Skeletal muscle satellite cell (primary cell): Measurements from ENCODE around the gene ALK.

Experiments
- H3K27me3 ChIP-seq: 2 replicates; pipeline ENCODE4 v1.7.0; 2013; ENCODE audit warnings: low read length; ENCODE audit not compliant: control insufficient read depth, insufficient read depth
- H3K36me3 ChIP-seq: 2 replicates; pipeline ENCODE4 v1.7.0; 2013; ENCODE audit warnings: mild to moderate bottlenecking, control low read depth, low read length; ENCODE audit not compliant: insufficient read depth
- H3K4me1 ChIP-seq: 2 replicates; pipeline ENCODE4 v1.7.0; 2013; ENCODE audit warnings: low read length; ENCODE audit not compliant: control insufficient read depth, insufficient read depth
- H3K4me2 ChIP-seq: 2 replicates; pipeline ENCODE4 v1.7.0; 2013; ENCODE audit warnings: mild to moderate bottlenecking, low read length
- H3K4me3 ChIP-seq: 2 replicates; pipeline ENCODE4 v1.7.0; 2013; ENCODE audit warnings: low read length
- H3K9ac ChIP-seq: 2 replicates; pipeline ENCODE4 v1.7.0; 2013; ENCODE audit warnings: mild to moderate bottlenecking, low read depth, low read length, moderate library complexity
- H3K9me3 ChIP-seq: replicated peaks from 2 replicates; pipeline ENCODE4 v1.7.0; 2013; ENCODE audit warnings: mild to moderate bottlenecking, control low read depth, low read length

Gene ALK

DNA sequence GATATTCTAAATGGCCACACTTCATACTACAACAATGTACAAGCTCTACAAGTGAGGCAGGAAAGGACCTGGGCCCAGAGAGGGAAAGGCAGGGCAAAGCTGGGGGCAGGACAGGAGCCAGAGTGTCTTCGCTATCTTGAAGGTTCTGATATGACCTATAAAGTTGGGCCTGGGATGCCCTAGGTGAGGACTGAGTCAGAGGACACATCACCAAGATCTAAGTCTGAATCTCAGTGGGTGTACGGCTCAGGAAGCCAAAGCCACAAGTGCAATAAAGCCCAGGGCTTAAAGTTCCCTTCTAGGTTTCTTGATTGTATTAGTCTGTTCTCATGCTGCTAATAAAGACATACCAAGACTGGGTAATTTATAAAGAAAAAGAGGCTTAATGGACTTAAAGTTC, 219.1 kb downstream of the ALK start:
- Histone ChIP-seq H3K27me3 (no peaks in the 10 kb centered on the region), H3K4me2 (no peak overlapping the region), H3K36me3 (no peaks in the 10 kb centered on the region), H3K9me3 (no peaks in the 10 kb centered on the region), H3K4me1 (peaks cover 9% of the 10 kb centered on the region), H3K9ac (no peak overlapping the region), H3K4me3 (no peak overlapping the region)

DNA sequence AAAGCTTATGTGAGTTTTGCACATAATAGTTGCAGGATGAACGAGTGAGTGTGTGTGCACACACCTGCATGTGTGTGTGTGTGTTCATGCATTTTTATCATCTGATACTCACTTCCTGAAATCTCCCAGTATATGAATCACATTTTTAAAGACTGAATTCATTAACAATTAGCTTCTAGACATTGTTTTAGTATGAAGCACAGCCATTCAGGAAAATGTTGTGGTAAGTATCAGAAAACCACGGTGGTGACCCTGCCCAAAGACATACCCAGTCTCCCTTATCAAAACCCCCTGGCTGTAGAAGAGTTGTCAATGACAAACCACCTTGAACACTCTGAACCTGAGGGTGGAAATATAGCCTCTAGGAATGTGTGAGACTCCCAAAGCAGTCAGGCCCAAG, 220.8 kb downstream of the ALK start:
- no peak overlapping the region for H3K4me3 ChIP-seq
- H3K36me3 ChIP-seq: no peaks in the 10 kb centered on the region
- no peaks in the 10 kb centered on the region for H3K27me3 ChIP-seq
- no peak overlapping the region for H3K9ac ChIP-seq
- H3K4me1 ChIP-seq: peaks cover 9% of the 10 kb centered on the region
- H3K9me3 ChIP-seq: no peaks in the 10 kb centered on the region
- no peak overlapping the region for H3K4me2 ChIP-seq

DNA sequence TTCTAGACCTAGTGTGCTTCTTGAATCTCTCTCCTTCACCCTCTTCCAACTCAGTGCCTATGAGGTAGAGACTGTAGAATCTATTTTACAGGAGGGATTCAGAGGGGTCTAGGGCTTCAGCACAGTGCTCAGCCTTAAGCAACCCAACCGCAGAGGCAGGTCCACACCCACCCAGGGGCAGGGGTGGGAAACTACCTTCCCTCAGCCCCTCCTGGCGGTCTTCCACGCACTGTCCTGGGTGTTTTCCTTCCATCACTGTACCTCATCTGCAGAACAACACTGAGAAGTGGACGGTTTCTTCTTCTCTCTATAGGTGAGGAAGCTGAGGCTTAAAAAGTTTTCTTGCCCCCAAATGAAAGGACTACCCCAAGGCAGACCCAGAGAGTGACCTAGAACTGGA, 222.3 kb downstream of the ALK start:
- Histone ChIP-seq H3K4me1 (peaks cover 9% of the 10 kb centered on the region), H3K27me3 (no peaks in the 10 kb centered on the region), H3K36me3 (no peaks in the 10 kb centered on the region), H3K9me3 (no peaks in the 10 kb centered on the region), H3K4me2 (no peak overlapping the region), H3K9ac (no peak overlapping the region), H3K4me3 (no peak overlapping the region)

GRCh38 chr2:29698216-29698615, 223.2 kb downstream of the ALK start:
- H3K9ac ChIP-seq: no peak overlapping the region
- H3K36me3 ChIP-seq: no peaks in the 10 kb centered on the region
- H3K4me2 ChIP-seq: no peak overlapping the region
- peaks cover 9% of the 10 kb centered on the region for H3K4me1 ChIP-seq
- H3K9me3 ChIP-seq: no peaks in the 10 kb centered on the region
- H3K27me3 ChIP-seq: no peaks in the 10 kb centered on the region
- H3K4me3 ChIP-seq: no peak overlapping the region

DNA sequence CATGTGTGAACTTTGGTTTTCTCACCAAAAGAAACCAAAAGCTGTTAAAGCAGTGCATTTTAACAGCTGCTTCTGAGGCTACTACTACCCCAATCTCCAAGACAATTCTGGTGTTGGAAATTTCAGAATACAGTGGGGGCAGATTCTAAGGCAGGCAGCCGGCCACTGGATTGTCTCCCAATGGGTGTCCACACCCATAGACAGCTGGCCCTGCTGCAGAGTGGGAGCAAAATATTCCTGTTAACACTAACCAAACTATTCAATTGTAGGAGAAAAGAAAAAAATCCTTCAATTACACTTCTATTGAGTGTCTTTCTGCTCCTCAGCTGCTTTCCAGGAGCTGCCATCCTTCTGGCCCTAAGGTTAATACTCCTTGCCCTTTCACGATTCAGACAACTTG, 223.7 kb downstream of the ALK start:
- H3K36me3 ChIP-seq: no peaks in the 10 kb centered on the region
- no peak overlapping the region for H3K4me3 ChIP-seq
- H3K9ac ChIP-seq: no peak overlapping the region
- no peaks in the 10 kb centered on the region for H3K9me3 ChIP-seq
- H3K4me2 ChIP-seq: no peak overlapping the region
- peaks cover 9% of the 10 kb centered on the region for H3K4me1 ChIP-seq
- H3K27me3 ChIP-seq: no peaks in the 10 kb centered on the region

GRCh38 chr2:29697181-29697580, 224.2 kb downstream of the ALK start:
- Histone ChIP-seq H3K4me3 (no peak overlapping the region), H3K4me1 (peaks cover 9% of the 10 kb centered on the region), H3K9ac (no peak overlapping the region), H3K36me3 (no peaks in the 10 kb centered on the region), H3K9me3 (no peaks in the 10 kb centered on the region), H3K27me3 (no peaks in the 10 kb centered on the region), H3K4me2 (no peak overlapping the region)

GRCh38 chr2:29694741-29695140, 226.6 kb downstream of the ALK start:
- no peak overlapping the region for H3K4me3 ChIP-seq
- H3K36me3 ChIP-seq: no peaks in the 10 kb centered on the region
- peaks cover 3% of the 10 kb centered on the region for H3K27me3 ChIP-seq
- H3K9ac ChIP-seq: no peak overlapping the region
- no peaks in the 10 kb centered on the region for H3K9me3 ChIP-seq
- peaks cover 4% of the 10 kb centered on the region for H3K4me1 ChIP-seq
- H3K4me2 ChIP-seq: no peak overlapping the region

DNA sequence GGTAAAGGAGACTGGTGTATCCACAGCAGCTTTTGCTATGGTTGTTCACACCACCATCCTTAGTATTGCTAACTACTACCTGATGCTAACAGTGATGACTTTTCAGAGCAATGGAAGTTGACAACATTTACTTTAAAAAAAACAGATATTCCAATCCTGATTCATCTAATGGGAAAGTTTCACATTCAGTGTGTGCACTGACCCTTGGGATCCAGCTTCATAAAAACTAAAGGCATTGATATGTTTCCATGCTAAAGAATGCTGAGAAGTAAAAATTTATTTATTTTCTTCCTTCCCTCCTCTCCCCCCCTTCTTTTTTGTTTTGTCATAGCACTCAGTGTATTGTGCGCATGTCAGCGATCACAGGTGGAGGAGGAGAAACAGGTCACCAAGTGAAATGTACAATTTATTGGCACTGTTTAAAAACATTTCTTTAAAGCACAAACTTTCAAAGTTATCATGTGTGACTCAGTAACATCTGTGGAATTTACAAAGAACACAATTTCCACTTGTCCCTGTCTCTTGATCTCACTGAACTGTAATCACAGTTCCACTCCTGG, 229.9 kb downstream of the ALK start:
- Histone ChIP-seq H3K9ac (no peak overlapping the region), H3K4me2 (no peak overlapping the region), H3K4me1 (no peaks in the 10 kb centered on the region), H3K36me3 (no peaks in the 10 kb centered on the region), H3K4me3 (no peak overlapping the region), H3K9me3 (no peaks in the 10 kb centered on the region), H3K27me3 (peaks cover 3% of the 10 kb centered on the region)

GRCh38 chr2:29689666-29690065, 231.7 kb downstream of the ALK start:
- Histone ChIP-seq H3K27me3 (peaks cover 9% of the 10 kb centered on the region), H3K4me1 (no peaks in the 10 kb centered on the region), H3K36me3 (no peaks in the 10 kb centered on the region), H3K4me2 (no peak overlapping the region), H3K4me3 (no peak overlapping the region), H3K9me3 (no peaks in the 10 kb centered on the region), H3K9ac (no peak overlapping the region)

DNA sequence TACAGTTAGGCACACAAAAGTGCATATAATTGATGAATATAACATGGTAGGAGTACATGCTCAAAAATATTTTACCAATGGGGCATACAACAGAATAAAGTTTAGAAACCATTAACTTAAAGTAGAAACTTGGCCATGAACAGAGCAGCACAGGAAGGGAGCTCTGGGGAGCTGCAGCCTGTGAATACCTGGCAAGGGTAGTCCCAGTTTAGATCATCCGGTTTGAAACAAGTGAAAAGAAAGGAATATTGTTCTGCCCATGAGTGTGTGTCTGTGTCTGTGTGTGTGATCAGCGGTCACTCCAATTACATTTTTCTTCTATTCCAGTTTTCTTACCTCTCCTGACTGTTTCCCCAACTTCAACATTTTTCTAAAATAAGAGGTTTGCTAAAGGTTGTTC, 233.0 kb downstream of the ALK start:
- H3K36me3 ChIP-seq: no peaks in the 10 kb centered on the region
- no peak overlapping the region for H3K4me3 ChIP-seq
- no peaks in the 10 kb centered on the region for H3K9me3 ChIP-seq
- no peaks in the 10 kb centered on the region for H3K4me1 ChIP-seq
- H3K4me2 ChIP-seq: no peak overlapping the region
- H3K9ac ChIP-seq: no peak overlapping the region
- H3K27me3 ChIP-seq: peaks cover 9% of the 10 kb centered on the region

DNA sequence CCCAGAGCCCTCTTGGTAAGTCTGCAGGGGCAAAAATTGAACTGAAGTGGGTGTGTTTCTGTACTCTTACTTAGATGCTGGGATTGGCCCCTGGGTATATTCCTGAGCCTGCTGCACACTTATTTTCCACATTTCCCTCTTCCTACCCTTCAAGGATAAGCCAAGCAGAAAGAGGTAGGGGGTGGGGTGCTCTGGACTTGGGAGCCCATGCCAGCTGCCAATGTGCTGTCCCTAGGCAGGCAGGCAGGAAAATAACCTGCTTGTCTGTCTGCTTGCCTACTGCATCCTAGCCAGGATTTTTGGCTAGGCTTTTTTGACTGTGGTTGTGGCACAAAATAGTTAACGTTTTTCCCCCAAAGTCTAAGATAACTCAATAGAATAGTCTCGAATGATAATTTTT, 234.3 kb downstream of the ALK start:
- no peaks in the 10 kb centered on the region for H3K4me1 ChIP-seq
- H3K4me3 ChIP-seq: no peak overlapping the region
- H3K27me3 ChIP-seq: peaks cover 9% of the 10 kb centered on the region
- no peaks in the 10 kb centered on the region for H3K36me3 ChIP-seq
- H3K9me3 ChIP-seq: no peaks in the 10 kb centered on the region
- H3K9ac ChIP-seq: no peak overlapping the region
- no peak overlapping the region for H3K4me2 ChIP-seq

GRCh38 chr2:29676886-29677453, 244.4 kb downstream of the ALK start:
- no peak overlapping the region for H3K4me3 ChIP-seq
- H3K4me2 ChIP-seq: no peak overlapping the region
- H3K9ac ChIP-seq: no peak overlapping the region
- no peaks in the 10 kb centered on the region for H3K36me3 ChIP-seq
- no peaks in the 10 kb centered on the region for H3K27me3 ChIP-seq
- no peaks in the 10 kb centered on the region for H3K4me1 ChIP-seq
- H3K9me3 ChIP-seq: no peaks in the 10 kb centered on the region
